Left ventricle myocardium superior (tissue), 1 donor: ENCODE results near the gene ITGA2B. TPM values are rescaled to one million over a fixed set of nuclear protein-coding genes. Genes with fewer than 3 reads are reported as not detected.
"Not testable (repeated sequence)": the region's sequence is repeated elsewhere in the genome, so short reads cannot be mapped to it uniquely, and the experiment has no call there.

Source experiments
- ATAC-seq: fragments of 200-7000 bp; cut with Tn5 transposase; one replicate; pipeline ENCODE4 v1.9.1; 2020; ENCODE audit warnings: mild to moderate bottlenecking, moderate library complexity
- DNase-seq: peaks from one replicate; pipeline ENCODE4 v3.0.0-alpha.2; 2020
- intact Hi-C: fragments of 100-400 bp; cut with micrococcal nuclease; formaldehyde crosslinking; loops from one replicate; pipeline ENCODE4 v1.11.0; 2022
- total RNA-seq: library from RNA; stranded (reverse); fragmentation: NEBNext Ultra II Directional; extraction: Animal tissue kit (Norgen Biotek cat#: 25700); gene quantifications from one replicate; pipeline ENCODE4 v1.2.1, GENCODE V29; 2021
- donor health status: DM: no; HTN: yes; CAD: no; lungs with severe emphysema.

Gene ITGA2B
- total RNA-seq, 1 donor from 2014 or later = 0.72 TPM

- DNase-seq (no peak), ATAC-seq (peak; percentile 13)
- intact Hi-C loops = no loop called here
These were observed 14.0 kb downstream of the ITGA2B start for GRCh38 chr17:44375196-44376017.

- ATAC-seq = peak; percentile 39
- intact Hi-C loops = no loop called here
- DNase-seq = no peak
These were observed 14.9 kb downstream of the ITGA2B start for GRCh38 chr17:44374306-44375195.

DNA sequence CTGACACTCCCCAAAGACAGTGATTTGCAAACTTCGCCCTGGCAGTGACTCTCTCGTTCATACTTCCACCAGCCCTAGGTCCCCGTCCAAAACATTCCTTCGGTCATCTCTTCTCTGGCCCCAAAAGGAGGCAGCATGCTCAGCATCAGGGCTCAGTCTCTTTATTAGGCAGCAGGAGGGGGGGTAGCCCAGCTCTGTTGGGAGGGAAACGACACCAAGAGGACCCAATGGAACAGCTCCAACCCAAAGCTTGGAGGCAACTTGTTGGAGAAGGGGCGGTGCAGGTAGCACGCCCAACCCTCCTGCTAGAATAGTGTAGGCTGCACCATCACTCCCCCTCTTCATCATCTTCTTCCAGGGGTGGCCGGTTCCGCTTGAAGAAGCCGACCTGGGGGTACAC is 17.4 kb downstream of the ITGA2B start:
- no peak for ATAC-seq
- no peak for DNase-seq

DNA sequence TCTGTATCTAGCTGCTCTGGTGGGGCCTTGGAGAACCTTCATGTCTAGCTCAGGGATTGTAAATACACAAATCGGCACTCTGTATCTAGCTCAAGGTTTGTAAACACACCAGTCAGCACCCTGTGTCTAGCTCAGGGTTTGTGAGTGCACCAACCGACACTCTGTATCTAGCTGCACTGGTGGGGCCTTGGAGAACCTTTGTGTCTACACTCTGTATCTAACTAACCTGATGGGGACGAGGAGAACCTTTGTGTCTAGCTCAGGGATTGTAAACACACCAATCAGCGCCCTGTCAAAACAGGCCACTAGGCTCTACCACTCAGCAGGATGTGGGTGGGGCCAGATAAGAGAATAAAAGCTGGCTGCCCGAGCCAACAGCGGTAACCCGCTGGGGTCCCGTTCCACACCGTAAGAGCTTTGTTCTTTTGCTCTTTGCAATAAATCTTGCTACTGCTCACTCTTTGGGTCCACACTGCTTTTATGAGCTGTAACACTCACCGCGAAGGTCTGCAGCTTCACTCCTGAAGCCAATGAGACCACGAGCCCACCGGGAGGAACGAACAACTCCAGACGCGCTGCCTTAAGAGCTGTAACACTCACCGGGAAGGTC is 19.9 kb downstream of the ITGA2B start:
- ATAC-seq, DNase-seq, intact Hi-C loops: not testable (repeated sequence)

More for the DNA sequence above, 17.4 kb downstream of the ITGA2B start:
- intact Hi-C loops = no loop called here

GRCh38 chr17:44368391-44369243 is 20.8 kb downstream of the ITGA2B start:
- ATAC-seq, DNase-seq, intact Hi-C loops: not testable (repeated sequence)

GRCh38 chr17:44367231-44367979 is 22.0 kb downstream of the ITGA2B start:
- no peak for DNase-seq
- no peak for ATAC-seq
- intact Hi-C loops = no loop called here

- intact Hi-C loops, ATAC-seq, DNase-seq: not testable (repeated sequence)
These were observed 24.4 kb downstream of the ITGA2B start for GRCh38 chr17:44365051-44365450.

DNA sequence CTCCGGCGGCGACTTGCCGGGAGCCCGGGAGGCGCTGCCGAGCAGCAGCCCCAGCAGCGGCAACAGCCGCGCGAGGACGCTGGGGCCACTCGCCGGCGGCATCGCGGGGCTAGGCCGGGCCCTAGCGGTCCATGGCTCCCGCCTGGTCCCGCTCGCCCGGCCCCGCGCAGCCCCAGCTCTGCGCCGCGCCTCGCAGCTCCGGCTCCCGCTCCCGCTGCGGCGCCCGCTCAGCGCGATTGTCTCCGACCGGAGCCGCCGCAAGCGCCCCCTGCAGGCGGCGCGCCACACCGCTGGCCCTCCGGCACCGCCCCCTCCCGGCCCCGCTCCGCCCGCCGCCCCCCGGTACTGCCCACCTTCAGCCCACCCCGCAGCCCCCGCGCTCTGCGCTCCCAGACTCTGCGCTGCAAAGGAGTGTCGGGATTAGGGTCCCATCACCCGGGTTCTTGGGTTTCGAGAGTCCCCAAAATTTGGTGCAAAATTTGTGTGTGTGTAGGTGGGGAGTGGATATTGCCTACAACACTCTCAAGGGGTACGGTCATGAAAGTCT is 25.8 kb downstream of the ITGA2B start, which contains the start of gene FAM171A2:
Gene FAM171A2 (minus strand): TSS at position 241 of the 547 bp plus-strand sequence. CDS start 139 bp downstream, at position 102.
- peak; percentile 83 for DNase-seq
- intact Hi-C loops = no loop called here
- peak; percentile 89 for ATAC-seq

DNA sequence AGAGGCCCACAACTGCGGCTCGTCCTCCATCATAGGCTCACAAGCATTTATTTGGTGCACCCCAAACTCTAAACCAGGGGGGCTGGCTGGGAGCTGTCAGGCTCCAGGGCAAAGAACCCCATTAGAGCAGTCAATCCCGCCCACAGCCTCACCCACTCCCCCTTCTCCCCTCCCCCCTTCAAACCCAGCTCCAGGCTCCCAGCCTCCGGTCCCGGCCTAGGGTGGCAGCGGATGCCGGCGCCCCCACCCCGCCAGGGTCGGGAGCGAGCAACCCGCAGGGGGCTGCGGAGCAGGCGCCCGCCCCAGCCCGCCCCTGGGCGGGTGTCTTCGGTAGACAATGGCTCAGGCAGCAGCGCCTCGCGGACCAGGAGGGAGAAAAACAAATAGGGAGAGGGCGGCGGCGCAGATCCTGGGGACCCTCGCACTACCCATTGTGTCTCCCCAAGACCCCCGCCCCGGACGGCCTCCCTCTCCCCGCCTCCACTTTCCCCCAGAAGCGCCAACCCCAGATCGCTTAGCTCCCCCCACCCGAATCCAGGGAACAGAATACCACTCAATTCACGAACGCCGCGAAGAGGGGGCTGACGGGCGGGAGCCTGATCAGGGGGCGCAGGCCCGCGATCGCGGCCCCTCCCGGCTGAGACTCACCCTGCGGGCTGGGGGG is 26.4 kb downstream of the ITGA2B start:
- ATAC-seq (peak; percentile 29), DNase-seq (no peak)
- intact Hi-C loops = no loop called here

DNA sequence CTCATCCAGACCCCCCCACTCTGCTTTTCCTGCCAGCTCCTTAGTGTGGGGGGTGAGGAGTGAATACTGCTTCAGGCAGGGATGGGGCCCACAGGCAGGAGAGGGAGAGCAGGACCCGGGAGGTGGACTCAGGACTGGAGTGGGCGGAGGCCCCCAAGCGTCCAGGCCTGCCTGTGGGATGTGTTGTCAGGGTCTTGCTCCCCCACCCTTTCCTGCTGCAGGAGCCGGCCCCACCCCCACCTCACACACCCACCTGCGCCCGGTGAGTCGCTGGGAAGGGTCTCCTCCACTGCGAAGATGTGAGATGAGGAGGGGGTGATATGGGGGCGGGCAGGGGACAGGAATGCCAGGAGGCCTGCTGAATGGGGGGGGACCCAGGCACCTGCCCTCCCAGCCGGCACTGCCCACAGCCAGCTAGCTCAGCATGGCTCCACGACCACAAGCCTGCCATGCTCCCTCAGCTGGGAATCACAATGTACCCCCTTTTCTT is 26.9 kb downstream of the ITGA2B start:
- DNase-seq = no peak
- intact Hi-C loops = no loop called here
- ATAC-seq = no peak

- ATAC-seq (no peak), DNase-seq (no peak)
- intact Hi-C loops = no loop called here
These were observed 27.9 kb downstream of the ITGA2B start for GRCh38 chr17:44361292-44362260.

DNA sequence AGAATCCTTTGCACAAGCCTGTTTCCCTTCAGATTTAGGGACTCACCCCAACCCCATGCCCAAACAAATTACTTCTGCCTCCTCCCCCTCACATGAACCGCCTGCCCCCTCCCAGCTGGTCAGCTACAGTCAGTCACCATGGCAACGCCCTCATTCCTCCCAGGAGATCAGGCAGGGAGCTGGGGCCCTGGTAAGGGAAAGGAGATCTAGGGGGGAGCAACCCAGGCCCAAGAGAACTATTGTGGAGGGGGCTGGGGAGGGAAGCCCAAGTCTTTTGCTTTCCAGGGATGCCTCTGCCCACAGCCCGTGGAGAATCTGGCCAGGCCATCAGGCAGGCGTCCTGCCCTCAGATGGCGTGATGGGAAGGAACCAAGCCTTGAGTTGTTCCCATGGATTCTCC is 28.6 kb downstream of the ITGA2B start:
- ATAC-seq (no peak), DNase-seq (no peak)
- intact Hi-C loops = no loop called here

DNA sequence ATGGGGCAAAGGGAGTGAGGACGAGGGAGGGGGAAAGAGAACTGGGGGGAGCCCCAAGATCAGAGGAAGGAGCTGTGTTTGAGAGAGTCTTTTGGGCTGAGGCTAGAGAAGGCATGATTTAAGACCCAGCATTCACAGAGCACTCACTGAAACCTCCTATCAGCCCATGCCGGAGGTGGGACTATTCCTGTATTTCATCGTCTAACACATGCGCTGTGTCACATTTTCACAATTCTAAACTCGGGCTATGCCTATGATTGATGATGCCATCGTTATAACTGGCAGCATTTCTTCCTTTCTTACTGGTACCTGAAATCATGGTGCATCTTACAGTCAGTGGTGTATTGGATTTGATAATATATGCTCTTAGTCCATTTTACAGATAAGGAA is 29.3 kb downstream of the ITGA2B start:
- intact Hi-C loops = no loop called here
- ATAC-seq (no peak), DNase-seq (no peak)

DNA sequence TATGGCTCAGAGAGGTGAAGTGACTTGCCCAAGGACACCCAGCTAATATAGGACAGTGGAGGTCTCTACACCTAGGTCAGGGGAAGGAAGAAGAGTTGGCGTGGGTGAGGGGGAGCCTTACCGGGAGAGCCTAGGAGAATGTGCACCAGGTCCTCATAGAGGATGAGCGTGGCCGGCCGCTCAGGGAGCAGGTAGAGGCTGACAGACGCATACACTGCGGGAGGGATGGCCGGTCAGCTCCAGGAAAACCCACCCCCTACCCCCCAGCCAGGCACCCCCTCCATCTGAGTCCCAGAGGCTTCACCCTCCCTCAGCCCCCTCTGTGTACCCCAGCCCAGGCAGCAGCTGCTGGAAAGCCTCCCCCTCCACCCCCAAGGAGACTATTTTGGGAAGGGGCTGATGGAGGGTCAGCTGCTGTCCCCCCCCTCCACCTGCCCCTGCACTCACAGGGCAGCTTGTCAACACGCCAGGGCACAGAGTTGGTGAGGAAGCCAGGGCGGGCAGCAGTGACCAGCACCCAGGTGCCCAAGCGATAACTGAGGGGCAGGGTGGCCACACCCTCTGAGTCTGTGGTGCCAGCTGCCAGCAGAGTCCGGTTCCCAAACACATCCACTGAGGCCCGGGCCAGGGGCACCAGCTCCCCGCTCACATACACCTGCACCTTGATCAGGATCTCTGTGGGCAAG is 29.8 kb downstream of the ITGA2B start:
- intact Hi-C loops = no loop called here

DNA sequence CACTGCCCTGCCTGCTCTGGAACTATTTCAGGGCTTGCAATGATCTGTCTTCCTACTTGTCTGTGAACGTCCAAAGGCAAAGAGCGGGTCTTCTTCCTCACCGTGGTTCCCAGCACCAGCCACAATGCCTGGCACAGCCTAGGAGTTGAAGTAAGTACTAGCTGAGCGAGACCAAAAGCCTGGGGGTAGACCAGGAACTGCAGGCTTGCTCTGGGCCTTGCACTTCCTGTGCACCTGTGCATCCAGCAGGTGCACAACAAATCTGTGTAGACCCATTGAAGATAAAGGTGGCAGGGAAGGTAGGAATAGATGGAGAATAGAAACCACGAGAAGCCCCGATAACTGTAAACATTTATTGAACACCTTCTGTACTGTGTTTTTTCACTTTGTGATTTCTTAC is 30.4 kb downstream of the ITGA2B start:
- intact Hi-C loops = no loop called here
- no peak for DNase-seq
- no peak for ATAC-seq

More for the DNA sequence above, 29.8 kb downstream of the ITGA2B start:
- DNase-seq (no peak), ATAC-seq (no peak)
